Ishikawa (cell line): Measurements from ENCODE around the gene OR51V1.

Experiments
- TAF1 ChIP-seq: IDR thresholded peaks from 2 replicates; pipeline ENCODE4 v1.6.1; 2012; ENCODE audit warnings: low read depth, mild to moderate bottlenecking
- YY1 ChIP-seq: IDR thresholded peaks from 2 replicates; pipeline ENCODE4 v1.6.1; 2012; ENCODE audit warnings: low read depth

GRCh38 chr11:5245155-5245554, 44.7 kb upstream of the OR51V1 start:
- TF ChIP-seq YY1: no peak
- no peak for TF ChIP-seq TAF1
